ENCODE data around the gene ATP6V0B.

The ATP6V0B gene

DNA sequence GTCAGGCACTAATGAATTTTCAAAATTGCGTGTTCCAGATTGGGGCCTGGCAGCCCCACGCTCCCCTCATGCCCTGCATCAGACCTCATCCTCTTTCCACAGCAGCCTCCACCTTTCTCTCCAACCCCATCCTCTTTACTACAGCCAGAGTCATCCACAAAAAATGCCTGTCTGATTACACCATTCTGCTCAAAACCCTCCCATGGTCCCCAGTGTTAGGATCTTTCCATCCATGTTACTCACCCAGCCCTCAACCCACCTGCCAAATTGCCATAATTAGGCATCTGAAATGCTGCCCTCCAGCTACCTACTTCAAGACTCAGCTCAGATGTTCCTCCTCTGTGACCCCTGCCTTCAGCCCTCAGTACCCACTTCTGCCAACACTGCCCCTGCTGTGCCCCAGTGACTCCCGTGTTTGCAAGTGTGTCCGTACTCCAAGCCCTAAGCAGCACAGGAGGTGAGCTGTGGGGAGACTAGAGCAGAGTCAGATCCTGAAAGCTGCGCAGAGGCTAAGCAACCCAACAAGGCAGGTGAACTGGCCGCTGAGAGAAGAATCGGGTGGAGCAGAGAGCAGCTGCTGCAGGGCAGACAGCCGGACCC is 41.9 kb upstream of the ATP6V0B start:
- CTCF ChIA-PET = interaction anchor here (0.5 to 6.5 kb wide), 8 partner anchors 13 to 167 kb away, joined by 3 to 150 read pairs (median 4); partner anchors contain the start of gene IPO13
- H3K27ac ChIP-seq = peak overlapping the region; percentile 96
- TF ChIP-seq, protein P1, sequence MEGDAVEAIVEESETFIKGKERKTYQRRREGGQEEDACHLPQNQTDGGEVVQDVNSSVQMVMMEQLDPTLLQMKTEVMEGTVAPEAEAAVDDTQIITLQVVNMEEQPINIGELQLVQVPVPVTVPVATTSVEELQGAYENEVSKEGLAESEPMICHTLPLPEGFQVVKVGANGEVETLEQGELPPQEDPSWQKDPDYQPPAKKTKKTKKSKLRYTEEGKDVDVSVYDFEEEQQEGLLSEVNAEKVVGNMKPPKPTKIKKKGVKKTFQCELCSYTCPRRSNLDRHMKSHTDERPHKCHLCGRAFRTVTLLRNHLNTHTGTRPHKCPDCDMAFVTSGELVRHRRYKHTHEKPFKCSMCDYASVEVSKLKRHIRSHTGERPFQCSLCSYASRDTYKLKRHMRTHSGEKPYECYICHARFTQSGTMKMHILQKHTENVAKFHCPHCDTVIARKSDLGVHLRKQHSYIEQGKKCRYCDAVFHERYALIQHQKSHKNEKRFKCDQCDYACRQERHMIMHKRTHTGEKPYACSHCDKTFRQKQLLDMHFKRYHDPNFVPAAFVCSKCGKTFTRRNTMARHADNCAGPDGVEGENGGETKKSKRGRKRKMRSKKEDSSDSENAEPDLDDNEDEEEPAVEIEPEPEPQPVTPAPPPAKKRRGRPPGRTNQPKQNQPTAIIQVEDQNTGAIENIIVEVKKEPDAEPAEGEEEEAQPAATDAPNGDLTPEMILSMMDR (conservative IDR thresholded peaks at IDR 0.05; ENCODE audit: low read depth) = no peak
- POLR2A ChIA-PET (ENCODE audit: low non-redundant PET) = interaction anchor here (0.6 to 0.8 kb wide), 3 partner anchors 19 to 167 kb away, joined by 3 read pairs; no protein-coding TSS in a partner anchor
- DNase-seq (ENCODE audit: low spot score) = peak; percentile 79

DNA sequence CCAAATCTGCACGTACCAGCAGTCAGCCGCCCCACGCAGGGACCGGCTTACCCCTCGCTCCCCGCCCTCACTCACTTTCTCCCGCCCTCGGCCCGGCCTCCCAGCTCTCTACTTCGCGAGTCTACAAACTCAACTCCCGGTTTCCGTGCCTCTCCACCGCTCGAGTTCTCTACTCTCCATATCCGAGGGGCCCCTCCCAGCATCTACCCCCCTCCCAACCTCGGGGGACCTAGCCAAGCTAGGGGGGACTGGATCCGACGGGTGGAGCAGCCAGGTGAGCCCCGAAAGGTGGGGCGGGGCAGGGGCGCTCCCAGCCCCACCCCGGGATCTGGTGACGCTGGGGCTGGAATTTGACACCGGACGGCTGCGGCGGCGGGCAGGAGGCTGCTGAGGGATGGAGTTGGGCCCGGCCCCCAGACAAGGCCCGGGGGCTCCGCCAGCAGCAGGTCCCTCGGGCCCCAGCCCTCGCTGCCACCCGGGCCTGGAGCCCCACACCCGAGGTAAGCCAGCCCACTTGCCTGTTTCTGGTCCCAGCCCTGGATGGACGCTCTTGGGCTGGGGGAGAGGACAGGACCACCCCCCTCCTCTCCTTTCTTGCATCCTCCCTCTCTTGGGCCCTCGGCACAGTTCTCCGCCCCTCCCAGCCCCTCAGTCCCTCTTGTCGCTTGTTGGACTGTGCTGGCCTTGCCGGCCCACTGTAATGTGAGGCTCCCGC is 41.2 kb upstream of the ATP6V0B start, which contains the start of gene ARTN:
ARTN (plus strand) TSS at position 416 of the 715 bp plus-strand sequence. CDS start 1,856 bp downstream, outside the sequence.
- peak; percentile 73 for DNase-seq (ENCODE audit: low spot score)
- peak within 1 kb of the TSS; percentile 96 for H3K27ac ChIP-seq
- CTCF ChIA-PET = interaction anchor here (0.5 to 6.5 kb wide), 21 partner anchors 10 to 173 kb away, joined by 3 to 150 read pairs (median 4); partner anchors contain the start of genes ATP6V0B and IPO13
- POLR2A ChIA-PET (ENCODE audit: low non-redundant PET) = interaction anchor here (0.8 to 1.9 kb wide), 3 partner anchors 19 to 170 kb away, joined by 3 to 6 read pairs (median 3); no protein-coding TSS in a partner anchor
- TF ChIP-seq, protein P1 (conservative IDR thresholded peaks at IDR 0.05; ENCODE audit: low read depth) = no peak

DNA sequence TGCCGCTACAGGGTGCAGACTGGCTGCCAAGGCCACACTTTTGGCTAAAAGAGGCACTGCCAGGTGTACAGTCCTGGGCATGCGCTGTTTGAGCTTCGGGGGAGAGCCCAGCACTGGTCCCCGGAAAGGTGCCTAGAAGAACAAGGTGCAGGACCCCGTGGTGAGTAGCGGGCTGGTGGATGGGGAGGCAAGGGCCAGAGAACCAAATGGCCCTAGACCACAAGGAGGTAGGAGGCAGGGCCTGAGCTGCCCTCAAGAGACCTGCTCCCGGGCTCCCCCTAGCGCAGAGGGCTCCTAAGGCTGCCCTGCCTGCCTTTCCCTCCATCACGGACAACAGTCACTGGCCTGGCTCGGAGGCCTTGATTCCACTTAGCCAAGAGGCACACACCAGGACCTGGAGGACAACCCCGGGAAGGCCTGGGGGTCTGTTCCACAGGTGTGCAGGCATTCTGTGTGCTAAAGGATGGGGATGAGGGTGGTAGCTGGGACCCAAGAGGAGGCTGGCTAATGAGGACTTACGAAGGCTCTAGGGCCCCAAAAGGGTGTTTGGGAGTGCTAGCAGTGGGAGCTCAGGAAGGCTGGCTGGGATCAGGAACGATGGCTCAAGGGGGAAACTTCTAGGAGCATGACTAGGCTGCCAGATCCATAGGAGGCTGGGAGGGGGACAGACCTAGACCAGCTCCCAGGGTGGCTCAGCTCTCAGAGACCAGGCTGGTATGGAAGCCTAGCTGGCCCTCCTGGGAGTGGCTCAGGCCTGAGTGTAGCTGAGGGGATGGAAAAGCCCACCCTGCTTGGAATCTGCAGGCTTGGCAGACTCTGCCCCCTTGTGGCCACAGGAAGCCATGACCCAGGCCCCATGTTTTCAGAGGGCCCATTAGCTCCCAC is 40.4 kb upstream of the ATP6V0B start:
- peak overlapping the region; percentile 96 for H3K27ac ChIP-seq
- ChIA-PET POLR2A (ENCODE audit: low non-redundant PET) (interaction anchor here (1.0 to 1.9 kb wide), 2 partner anchors 169 to 171 kb away, joined by 6 read pairs; no protein-coding TSS in a partner anchor), CTCF (interaction anchor here (0.5 to 6.5 kb wide), 38 partner anchors 8 to 691 kb away, joined by 3 to 150 read pairs (median 4); partner anchors contain the start of genes ATP6V0B, IPO13 and SLC6A9)
- DNase-seq (ENCODE audit: low spot score) = peak; percentile 67
- TF ChIP-seq, protein P1 (conservative IDR thresholded peaks at IDR 0.05; ENCODE audit: low read depth) = peak; percentile 84

DNA sequence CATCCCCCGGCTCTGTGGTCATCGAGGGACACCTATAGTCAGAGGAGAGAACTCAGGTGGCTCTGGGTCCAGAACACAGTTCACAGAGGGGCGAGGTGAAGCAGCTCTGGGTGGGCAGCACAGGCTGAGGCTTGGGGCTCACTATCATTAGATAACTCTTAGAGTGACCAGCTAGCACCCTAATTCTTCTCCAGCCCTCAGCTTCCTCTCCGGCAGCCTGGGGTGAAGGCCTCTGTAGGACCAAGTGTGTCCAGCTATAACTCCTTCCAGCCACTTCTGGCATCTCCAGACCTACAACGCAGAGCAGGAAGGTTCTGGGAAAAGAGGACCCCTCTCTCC is 39.8 kb upstream of the ATP6V0B start:
- CTCF ChIA-PET = interaction anchor here (0.5 to 6.5 kb wide), 32 partner anchors 8 to 692 kb away, joined by 3 to 150 read pairs (median 4); partner anchors contain the start of genes ATP6V0B, IPO13 and SLC6A9
- TF ChIP-seq, protein P1 (conservative IDR thresholded peaks at IDR 0.05; ENCODE audit: low read depth) = peak; percentile 41; the same call in 1 of the 2 replicates
- POLR2A ChIA-PET (ENCODE audit: low non-redundant PET) = interaction anchor here (0.6 to 1.9 kb wide), 3 partner anchors 12 to 172 kb away, joined by 3 to 6 read pairs (median 6); partner anchors contain the start of gene IPO13
- no peak for DNase-seq (ENCODE audit: low spot score)
- peak overlapping the region; percentile 96 for H3K27ac ChIP-seq

DNA sequence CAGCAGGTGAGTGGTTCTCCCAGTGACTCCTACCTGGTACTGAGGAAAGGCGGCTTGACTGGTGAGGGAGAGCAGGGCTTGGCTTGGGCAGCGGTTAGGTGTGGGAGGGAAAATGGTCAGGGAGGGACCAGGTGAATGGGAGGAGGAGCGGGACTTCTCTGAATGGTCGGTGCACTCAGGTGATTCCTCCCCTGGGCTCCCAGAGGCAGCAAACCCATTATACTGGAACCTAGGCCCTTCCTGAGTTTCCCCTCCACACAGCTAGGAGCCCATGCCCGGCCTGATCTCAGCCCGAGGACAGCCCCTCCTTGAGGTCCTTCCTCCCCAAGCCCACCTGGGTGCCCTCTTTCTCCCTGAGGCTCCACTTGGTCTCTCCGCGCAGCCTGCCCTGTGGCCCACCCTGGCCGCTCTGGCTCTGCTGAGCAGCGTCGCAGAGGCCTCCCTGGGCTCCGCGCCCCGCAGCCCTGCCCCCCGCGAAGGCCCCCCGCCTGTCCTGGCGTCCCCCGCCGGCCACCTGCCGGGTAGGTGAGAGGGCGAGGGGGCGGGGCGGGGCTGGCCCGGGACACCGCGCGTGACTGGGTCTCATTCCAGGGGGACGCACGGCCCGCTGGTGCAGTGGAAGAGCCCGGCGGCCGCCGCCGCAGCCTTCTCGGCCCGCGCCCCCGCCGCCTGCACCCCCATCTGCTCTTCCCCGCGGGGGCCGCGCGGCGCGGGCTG is 38.9 kb upstream of the ATP6V0B start:
- TF ChIP-seq, protein P1 (conservative IDR thresholded peaks at IDR 0.05; ENCODE audit: low read depth) = no peak
- DNase-seq (ENCODE audit: low spot score) = peak; percentile 84
- ChIA-PET CTCF (interaction anchor here (0.5 to 6.5 kb wide), 15 partner anchors 11 to 899 kb away, joined by 3 to 150 read pairs (median 4); partner anchors contain the start of gene IPO13), POLR2A (ENCODE audit: low non-redundant PET) (interaction anchor here (0.6 to 1.9 kb wide), 3 partner anchors 32 to 173 kb away, joined by 6 to 10 read pairs (median 6); no protein-coding TSS in a partner anchor)
- H3K27ac ChIP-seq = peak overlapping the region; percentile 96
